ENCODE measurements around the gene DDX28.
"Not testable (repeated sequence)": the region's sequence is repeated elsewhere in the genome, so short reads cannot be mapped to it uniquely, and the experiment has no call there.

DDX28 gene

DNA sequence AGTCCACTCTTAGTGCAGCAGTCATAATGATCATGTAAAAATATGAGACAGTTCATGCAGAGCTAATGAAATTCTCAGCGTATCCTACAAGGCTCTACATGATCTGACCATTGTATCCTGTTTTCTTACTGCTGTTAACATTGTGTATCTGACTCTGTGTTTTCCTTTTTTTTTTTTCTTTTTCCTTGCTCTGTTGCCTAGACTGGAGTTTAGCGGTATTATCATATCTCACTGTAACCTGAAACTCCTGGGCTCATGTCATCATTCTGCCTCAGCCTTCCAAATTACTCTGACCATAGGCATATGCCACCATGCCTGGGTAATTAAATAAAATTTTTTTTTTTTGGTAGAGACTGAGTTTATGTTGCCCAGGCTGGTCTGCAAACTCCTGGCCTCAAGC lies 12.2 kb upstream of the DDX28 start:
- DNase-seq = no peak

DNA sequence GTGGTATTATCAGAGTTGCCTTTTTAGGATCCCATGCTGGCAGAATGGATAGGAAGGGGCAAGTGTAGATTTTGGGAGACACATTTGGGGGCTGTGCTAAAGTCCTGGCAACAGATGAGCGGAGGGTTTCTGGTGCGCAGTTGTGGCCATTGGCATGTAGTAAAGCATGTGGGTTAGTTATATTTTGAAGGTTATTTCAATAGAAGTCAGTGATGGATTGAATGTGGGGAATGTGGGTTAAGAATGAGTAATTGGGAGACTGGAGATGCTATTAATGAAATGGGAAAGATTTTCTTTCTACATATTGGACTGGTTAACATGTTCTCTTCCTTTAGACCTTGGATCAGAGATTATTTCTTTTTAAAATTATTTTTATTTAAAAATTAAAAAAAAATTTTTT lies 10.1 kb upstream of the DDX28 start:
- no peak for DNase-seq

GRCh38 chr16:68031951-68032350 lies 8.9 kb upstream of the DDX28 start:
- no peak for DNase-seq

- DNase-seq = not testable (repeated sequence)
These were observed 7.1 kb upstream of the DDX28 start for GRCh38 chr16:68030108-68030507.

DNA sequence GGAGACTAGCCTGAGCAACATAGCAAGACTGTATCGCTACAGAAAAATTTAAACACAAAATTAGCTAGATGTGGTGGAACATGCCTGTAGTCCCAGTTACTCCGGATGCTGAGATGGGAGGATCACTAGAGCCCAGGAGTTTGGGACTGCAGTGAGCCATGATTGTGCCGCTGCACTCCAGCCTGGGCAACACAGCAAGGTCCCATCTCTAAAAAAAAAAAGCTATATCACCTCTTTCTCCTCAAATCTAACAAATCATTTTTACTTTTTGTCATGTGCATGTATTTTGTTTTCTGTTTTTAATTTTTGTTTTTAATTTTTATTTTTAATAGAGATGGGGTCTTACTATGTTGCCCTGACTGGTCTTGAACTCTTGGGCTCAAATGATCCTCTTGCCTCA lies 6.0 kb upstream of the DDX28 start:
- DNase-seq = no peak

GRCh38 chr16:68022278-68022727 lies 729 bp downstream of the DDX28 start:
- DNase-seq = no peak

DNA sequence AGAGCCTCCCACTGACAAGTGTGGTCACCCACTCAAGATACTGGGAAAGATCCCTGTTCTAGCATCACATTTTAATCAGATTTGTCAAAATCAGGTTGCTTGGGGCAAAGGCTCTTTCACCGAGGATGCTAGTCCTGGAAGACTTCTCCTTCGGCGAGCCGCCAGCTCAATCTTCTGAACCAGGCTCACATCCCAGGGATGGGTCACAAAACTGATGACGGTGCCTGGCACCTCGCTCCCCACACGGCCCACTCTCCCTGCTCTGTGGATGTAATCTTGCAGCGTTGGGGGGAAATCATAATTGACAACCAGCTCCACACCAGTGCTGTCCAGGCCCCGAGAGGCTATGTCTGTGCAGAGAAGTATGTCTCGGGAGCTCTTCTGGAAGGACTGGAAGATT lies 1.5 kb downstream of the DDX28 start:
- DNase-seq = no peak

- DNase-seq = no peak
These were observed 3.8 kb downstream of the DDX28 start for GRCh38 chr16:68019167-68019680.

DNA sequence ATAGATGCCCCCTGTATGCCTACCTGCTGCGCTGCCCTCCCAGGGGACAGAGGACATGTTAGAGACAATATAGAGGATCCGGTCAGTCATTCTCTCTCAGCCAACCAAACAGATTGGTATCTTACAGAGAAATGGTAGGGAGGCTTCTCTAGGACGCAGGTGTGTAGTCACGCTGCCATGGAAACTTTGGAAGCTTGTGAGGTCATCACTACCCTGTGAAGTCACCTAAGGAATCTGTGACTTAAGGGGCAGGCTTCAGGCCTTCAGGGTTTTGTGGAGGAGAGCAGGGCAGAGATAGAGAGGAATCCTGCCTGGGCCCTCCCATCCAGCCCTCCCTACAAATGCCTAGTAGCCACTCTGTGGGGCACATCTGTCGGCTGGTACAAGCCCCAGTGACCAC lies 7.4 kb downstream of the DDX28 start, which contains the start of gene DPEP2NB:
Gene DPEP2NB, minus strand, starts transcription at position 231 of the 400 bp plus-strand sequence. Its CDS starts 141 bp downstream, at position 90.
- no peak for DNase-seq

- no peak for DNase-seq
These were observed 9.6 kb downstream of the DDX28 start for GRCh38 chr16:68013440-68013839.

DNA sequence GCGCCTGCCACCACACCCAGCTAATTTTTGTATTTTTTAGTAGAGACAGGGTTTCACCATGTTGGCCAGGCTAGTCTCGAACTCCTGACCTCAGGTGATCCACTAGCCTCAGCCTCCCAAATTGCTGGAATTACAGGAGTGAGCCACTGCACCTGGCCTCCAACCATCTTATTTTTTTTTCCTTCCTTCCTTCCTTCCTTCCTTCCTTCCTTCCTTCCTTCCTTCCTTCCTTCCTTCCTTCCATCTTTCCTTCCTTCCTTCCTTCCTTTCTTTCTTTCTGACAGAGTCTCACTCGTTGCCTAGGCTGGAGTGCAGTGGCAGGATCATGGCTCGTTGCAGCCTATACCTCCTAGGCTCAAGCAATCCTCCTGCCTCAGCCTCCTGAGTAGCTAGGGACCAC lies 13.2 kb downstream of the DDX28 start:
- not testable (repeated sequence) for DNase-seq

GRCh38 chr16:68009157-68009735 lies 13.8 kb downstream of the DDX28 start:
- DNase-seq = no peak

DNA sequence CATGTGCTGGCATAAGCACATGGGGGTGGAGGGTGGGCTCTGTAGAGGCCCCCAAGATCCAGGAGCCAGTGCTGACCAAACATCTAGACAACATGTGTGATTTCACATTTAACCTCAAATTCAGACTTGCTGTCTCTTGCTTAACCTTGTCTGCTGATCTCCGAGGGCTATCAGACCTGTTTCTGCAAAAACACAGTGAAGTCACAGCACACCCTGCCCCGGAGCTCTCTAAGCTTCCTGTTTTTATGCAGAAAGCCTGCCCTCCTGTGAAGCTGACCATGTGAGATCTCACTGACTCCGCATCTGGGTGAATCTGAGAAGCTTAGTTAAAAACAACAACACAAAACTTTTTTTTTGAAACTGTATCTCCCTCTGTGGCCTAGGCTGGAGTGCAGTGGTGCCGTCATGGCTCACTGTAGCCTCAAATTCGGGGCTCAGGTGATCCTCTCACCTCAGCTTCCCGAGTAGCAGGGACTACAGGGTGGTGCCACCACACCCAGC lies 17.2 kb downstream of the DDX28 start:
- DNase-seq = no peak

- DNase-seq = no peak
These were observed 17.8 kb downstream of the DDX28 start for GRCh38 chr16:68005211-68005610.

GRCh38 chr16:68003031-68003430 lies 20.0 kb downstream of the DDX28 start:
- DNase-seq = no peak

GRCh38 chr16:68000450-68000849 lies 22.6 kb downstream of the DDX28 start:
- no peak for DNase-seq

DNA sequence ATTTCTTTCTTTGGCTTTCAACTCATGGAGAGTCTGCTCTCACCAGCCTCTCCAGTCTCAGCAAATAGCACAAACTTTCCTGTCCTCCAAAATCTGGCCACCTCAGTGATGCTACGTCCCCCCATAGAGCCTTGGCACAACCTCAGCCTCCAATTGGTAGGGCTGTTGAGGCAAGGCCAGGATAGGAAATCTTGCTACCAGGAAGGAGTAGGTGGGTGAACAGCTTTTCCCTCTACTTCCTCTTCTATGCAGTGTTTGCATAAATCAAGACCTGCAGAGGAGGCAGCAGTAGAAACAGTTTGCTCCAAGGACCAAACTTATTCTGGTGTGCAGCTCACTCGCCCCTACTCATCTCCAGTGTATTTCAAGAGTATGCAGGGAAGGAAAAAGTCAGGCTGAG lies 23.0 kb downstream of the DDX28 start:
- DNase-seq = no peak

- not testable (repeated sequence) for DNase-seq
These were observed 24.0 kb downstream of the DDX28 start, which contains the start of gene DPEP2 for GRCh38 chr16:67998779-67999688. DPEP2 (minus strand) TSS chr16:67999484; CDS start chr16:67993212, 6,272 bp downstream.

DNA sequence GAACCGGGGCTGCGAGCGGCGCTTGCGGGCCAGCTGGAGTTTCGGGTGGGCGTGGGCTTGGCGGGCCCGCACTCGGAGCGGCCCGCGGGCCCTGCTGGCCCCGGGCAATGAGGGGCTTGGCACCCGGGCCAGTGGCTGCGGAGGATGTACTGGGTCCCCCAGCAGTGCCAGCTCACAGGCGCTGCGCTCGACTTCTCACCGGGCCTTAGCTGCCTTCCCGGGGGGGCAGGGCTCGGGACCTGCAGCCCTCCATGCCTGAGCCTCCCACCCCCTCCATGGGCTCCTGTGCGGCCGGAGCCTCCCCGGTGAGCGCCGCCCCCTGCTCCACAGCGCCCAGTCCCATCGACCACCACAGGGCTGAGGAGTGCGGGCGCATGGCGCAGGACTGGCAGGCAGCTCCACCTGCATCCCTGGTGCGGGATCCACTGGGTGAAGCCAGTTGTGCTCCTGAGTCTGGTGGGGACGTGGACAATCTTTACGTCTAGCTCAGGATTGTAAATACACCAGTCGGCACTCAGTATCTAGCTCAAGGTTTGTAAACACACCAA lies 24.7 kb downstream of the DDX28 start:
- not testable (repeated sequence) for DNase-seq

DNA sequence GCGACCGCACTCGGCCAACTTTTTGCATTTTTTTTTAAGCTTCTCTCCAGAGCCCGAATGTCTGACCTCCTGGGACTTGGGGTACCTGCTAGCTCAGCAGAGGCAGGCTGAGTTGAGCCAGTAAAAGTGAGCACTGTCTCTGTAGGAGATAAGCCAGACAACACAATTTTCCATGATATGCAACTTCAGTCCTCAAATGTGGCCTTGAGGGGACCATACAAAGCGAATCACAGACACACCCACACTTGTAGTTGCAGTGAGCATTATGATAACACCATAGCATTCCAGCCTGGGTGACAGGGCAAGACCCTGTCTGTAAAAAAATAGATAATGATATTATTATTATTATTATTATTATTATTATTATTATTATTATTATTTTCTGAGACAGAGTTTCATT lies 26.4 kb downstream of the DDX28 start:
- DNase-seq = no peak

GRCh38 chr16:67995423-67995822 lies 27.6 kb downstream of the DDX28 start:
- no peak for DNase-seq

GRCh38 chr16:67994040-67994408 lies 29.0 kb downstream of the DDX28 start:
- DNase-seq = not testable (repeated sequence)

Data from retina (tissue), 1 donor.